Ascending aorta (tissue), 2 donors: ENCODE measurements around the gene MYCT1. TPM values are rescaled to one million over a fixed set of nuclear protein-coding genes. Genes with fewer than 3 reads are reported as not detected.
"Not testable (repeated sequence)": the region's sequence is repeated elsewhere in the genome, so short reads cannot be mapped to it uniquely, and the experiment has no call there.

Experiments used
- DNase-seq, 2 donors: peaks; one replicate each; pipeline ENCODE4 v3.0.0-alpha.2; 2019; ENCODE audit warnings: low spot score in 2 of 2
- H3K27ac ChIP-seq, 2 donors: fragments of 200-600 bp; sonication (generic); one replicate each; pipeline ENCODE4 v1.5.1; 2016 to 2017; ENCODE audit warnings: mild to moderate bottlenecking in 1 of 2
- H3K27me3 ChIP-seq: fragments of 200-600 bp; sonication (generic); one replicate; pipeline ENCODE4 v1.5.1; 2017
- H3K36me3 ChIP-seq, 2 donors: fragments of 200-600 bp; sonication (generic); one replicate each; pipeline ENCODE4 v1.5.1; 2016
- H3K4me1 ChIP-seq, 2 donors: fragments of 200-600 bp; sonication (generic); one replicate each; pipeline ENCODE4 v1.5.1; 2016 to 2017; ENCODE audit warnings: mild to moderate bottlenecking in 1 of 2
- H3K4me3 ChIP-seq, 2 donors: fragments of 200-600 bp; sonication (generic); one replicate each; pipeline ENCODE4 v1.5.1; 2016 to 2017; ENCODE audit warnings: mild to moderate bottlenecking in 1 of 2
- H3K9me3 ChIP-seq, 2 donors: fragments of 200-600 bp; sonication (generic); one replicate each; pipeline ENCODE4 v1.5.1; 2016
- CTCF ChIP-seq, 3 experiments: fragments of 200-600 bp in 2 of 3; fragments of 450-650 bp in 1 of 3; sonication (generic) in 2 of 3; IDR thresholded peaks; one replicate each; pipeline ENCODE4 v1.5.1; 2016 to 2019; ENCODE audit warnings: antibody characterized with exemption in 3 of 3, mild to moderate bottlenecking in 1 of 3, moderate library complexity in 1 of 3
- intact Hi-C: fragments of 100-400 bp; cut with DNase I; formaldehyde crosslinking; loops from one replicate; pipeline ENCODE4 v1.15.1; 2023
- total RNA-seq: library from RNA; depleted of rRNA; stranded (reverse); fragments of >200 nt; gene quantifications from one replicate; pipeline ENCODE4 v1.1.0, GENCODE V29; 2016

Gene MYCT1
- total RNA-seq, 1 donor from 2014 or later = 15.6 TPM

GRCh38 chr6:152701863-152702401 lies 4.2 kb downstream of the MYCT1 start:
- Histone ChIP-seq H3K27me3 (no peaks in the 10 kb centered on the region), H3K27ac (no peak overlapping the region), H3K9me3 (no peaks in the 10 kb centered on the region), H3K4me1 (no peaks in the 10 kb centered on the region), H3K36me3 (no peaks in the 10 kb centered on the region), H3K4me3 (no peak overlapping the region)
- intact Hi-C loops = no loop called here
- no peak for TF ChIP-seq CTCF (IDR thresholded peaks at IDR 0.05)
- DNase-seq = no peak

GRCh38 chr6:152703750-152704149 lies 6.1 kb downstream of the MYCT1 start:
- peaks cover 0 to 11% of the 10 kb centered on the region in 2 donors for H3K9me3 ChIP-seq
- H3K4me3 ChIP-seq, H3K27ac ChIP-seq, H3K36me3 ChIP-seq, H3K4me1 ChIP-seq, DNase-seq, intact Hi-C loops, H3K27me3 ChIP-seq: not testable (repeated sequence)

- Histone ChIP-seq H3K4me1 (no peaks in the 10 kb centered on the region), H3K27me3 (no peaks in the 10 kb centered on the region), H3K9me3 (peaks cover 0 to 11% of the 10 kb centered on the region in 2 donors), H3K27ac (no peak overlapping the region), H3K36me3 (no peaks in the 10 kb centered on the region), H3K4me3 (no peak overlapping the region)
- no peak for DNase-seq
- intact Hi-C loops = no loop called here
- no peak for TF ChIP-seq CTCF (IDR thresholded peaks at IDR 0.05)
Observed at GRCh38 chr6:152705327-152705726, 7.6 kb downstream of the MYCT1 start.

GRCh38 chr6:152716322-152716721 lies 18.6 kb downstream of the MYCT1 start:
- Histone ChIP-seq H3K36me3 (no peaks in the 10 kb centered on the region), H3K27me3 (no peaks in the 10 kb centered on the region), H3K27ac (no peak overlapping the region), H3K4me1 (no peaks in the 10 kb centered on the region), H3K9me3 (peaks cover 0 to 12% of the 10 kb centered on the region in 2 donors), H3K4me3 (no peak overlapping the region)
- TF ChIP-seq CTCF (IDR thresholded peaks at IDR 0.05) = no peak
- intact Hi-C loops = no loop called here
- no peak for DNase-seq

- H3K4me1 ChIP-seq = no peaks in the 10 kb centered on the region
- no peaks in the 10 kb centered on the region for H3K9me3 ChIP-seq
- H3K4me3 ChIP-seq = no peak overlapping the region
- H3K27me3 ChIP-seq = no peaks in the 10 kb centered on the region
- DNase-seq = no peak
- intact Hi-C loops = no loop called here
- no peak for TF ChIP-seq CTCF (IDR thresholded peaks at IDR 0.05)
- no peaks in the 10 kb centered on the region for H3K36me3 ChIP-seq
- H3K27ac ChIP-seq = no peak overlapping the region
Observed at GRCh38 chr6:152720974-152721373, 23.3 kb downstream of the MYCT1 start.

GRCh38 chr6:152721956-152722355 lies 24.3 kb downstream of the MYCT1 start:
- intact Hi-C loops = no loop called here
- Histone ChIP-seq H3K27ac (no peak overlapping the region), H3K4me3 (no peak overlapping the region), H3K27me3 (no peaks in the 10 kb centered on the region), H3K36me3 (no peaks in the 10 kb centered on the region), H3K4me1 (no peaks in the 10 kb centered on the region), H3K9me3 (no peaks in the 10 kb centered on the region)
- no peak for DNase-seq
- TF ChIP-seq CTCF (IDR thresholded peaks at IDR 0.05) = no peak
